ENCODE measurements around the gene DGKI.

GRCh38 chr7:137828456-137828855, 18.3 kb downstream of the DGKI start:
- no peak for TF ChIP-seq POLR2A (IDR thresholded peaks at IDR 0.05)
- TF ChIP-seq CTCF (IDR thresholded peaks at IDR 0.05) = no peak

All from thyroid gland (tissue), 4 donors.